ENCODE measurements around the gene GTF3C5. TPM values are rescaled to one million over a fixed set of nuclear protein-coding genes. Genes with fewer than 3 reads are reported as not detected.
"Not testable (repeated sequence)": the region's sequence is repeated elsewhere in the genome, so short reads cannot be mapped to it uniquely, and the experiment has no call there.

GTF3C5 gene
- total and polyA plus RNA-seq, 4 donors: 17.8 to 91.6 (median 39.2) TPM

- WGBS, 2 donors: 94% methylated on average over 30 of the region's 30 CpGs
- intact Hi-C loops (cut with DNase I): no loop called here
- no peaks in the 10 kb centered on the region for H3K36me3 ChIP-seq (ENCODE audit: control insufficient read depth in 1 of 2, insufficient read depth in 2 of 2, low read length in 1 of 2)
Measured at GRCh38 chr9:133064241-133065069, 33.7 kb downstream of the GTF3C5 start.

DNA sequence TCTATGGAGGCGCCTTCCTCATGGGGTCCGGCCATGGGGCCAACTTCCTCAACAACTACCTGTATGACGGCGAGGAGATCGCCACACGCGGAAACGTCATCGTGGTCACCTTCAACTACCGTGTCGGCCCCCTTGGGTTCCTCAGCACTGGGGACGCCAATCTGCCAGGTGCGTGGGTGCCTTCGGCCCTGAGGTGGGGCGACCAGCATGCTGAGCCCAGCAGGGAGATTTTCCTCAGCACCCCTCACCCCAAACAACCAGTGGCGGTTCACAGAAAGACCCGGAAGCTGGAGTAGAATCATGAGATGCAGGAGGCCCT lies 34.2 kb downstream of the GTF3C5 start:
- DNase-seq: no peak
- Histone ChIP-seq H3K27ac (ENCODE audit: low read depth in 1 of 2, low read length in 2 of 2) (no peak overlapping the region), H3K4me1 (ENCODE audit: control insufficient read depth in 1 of 2, insufficient read depth in 2 of 2, low read length in 2 of 2) (no peaks in the 10 kb centered on the region), H3K4me3 (ENCODE audit: low read length in 2 of 2) (no peak overlapping the region), H3K36me3 (ENCODE audit: control insufficient read depth in 1 of 2, insufficient read depth in 2 of 2, low read length in 1 of 2) (no peaks in the 10 kb centered on the region), H3K9me3 (ENCODE audit: control insufficient read depth, low read length) (no peaks in the 10 kb centered on the region), H3K27me3 (ENCODE audit: control insufficient read depth in 1 of 2, insufficient read depth in 2 of 2, low read length in 1 of 2) (no peaks in the 10 kb centered on the region)
- WGBS, 2 donors: 94 to 96% methylated on average over 17 of the region's 17 CpGs
- intact Hi-C loops (cut with DNase I): no loop called here
- no peak for ATAC-seq (ENCODE audit: low FRiP score)

More at GRCh38 chr9:133064241-133065069, 33.7 kb downstream of the GTF3C5 start:
- no peaks in the 10 kb centered on the region for H3K4me1 ChIP-seq (ENCODE audit: control insufficient read depth in 1 of 2, insufficient read depth in 2 of 2, low read length in 2 of 2)
- H3K27ac ChIP-seq (ENCODE audit: low read depth in 1 of 2, low read length in 2 of 2): no peak overlapping the region
- ATAC-seq (ENCODE audit: low FRiP score) (no peak), DNase-seq (peak in 1 of 2 donors; percentile 69)
- no peaks in the 10 kb centered on the region for H3K9me3 ChIP-seq (ENCODE audit: control insufficient read depth, low read length)
- H3K27me3 ChIP-seq (ENCODE audit: control insufficient read depth in 1 of 2, insufficient read depth in 2 of 2, low read length in 1 of 2): no peaks in the 10 kb centered on the region
- H3K4me3 ChIP-seq (ENCODE audit: low read length in 2 of 2): no peak overlapping the region

DNA sequence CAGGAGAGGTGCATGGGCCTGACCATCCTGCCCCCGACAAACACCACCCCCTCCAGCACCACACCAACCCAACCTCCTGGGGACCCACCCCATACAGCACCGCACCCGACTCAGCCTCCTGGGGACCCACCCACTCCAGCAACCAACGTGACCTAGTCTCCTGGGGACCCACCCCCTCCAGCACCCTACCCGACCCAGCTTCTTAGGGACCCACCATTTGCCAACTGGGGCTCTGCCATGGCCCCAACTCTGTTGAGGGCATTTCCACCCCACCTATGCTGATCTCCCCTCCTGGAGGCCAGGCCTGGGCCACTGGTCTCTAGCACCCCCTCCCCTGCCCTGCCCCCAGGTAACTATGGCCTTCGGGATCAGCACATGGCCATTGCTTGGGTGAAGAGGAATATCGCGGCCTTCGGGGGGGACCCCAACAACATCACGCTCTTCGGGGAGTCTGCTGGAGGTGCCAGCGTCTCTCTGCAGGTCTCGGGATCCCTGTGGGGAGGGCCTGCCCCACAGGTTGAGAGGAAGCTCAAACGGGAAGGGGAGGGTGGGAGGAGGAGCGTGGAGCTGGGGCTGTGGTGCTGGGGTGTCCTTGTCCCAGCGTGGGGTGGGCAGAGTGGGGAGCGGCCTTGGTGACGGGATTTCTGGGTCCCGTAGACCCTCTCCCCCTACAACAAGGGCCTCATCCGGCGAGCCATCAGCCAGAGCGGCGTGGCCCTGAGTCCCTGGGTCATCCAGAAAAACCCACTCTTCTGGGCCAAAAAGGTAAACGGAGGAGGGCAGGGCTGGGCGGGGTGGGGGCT lies 35.6 kb downstream of the GTF3C5 start:
- no peaks in the 10 kb centered on the region for H3K4me1 ChIP-seq (ENCODE audit: control insufficient read depth in 1 of 2, insufficient read depth in 2 of 2, low read length in 2 of 2)
- 94% methylated on average over 22 to 25 of the region's 25 CpGs for WGBS, 2 donors
- H3K9me3 ChIP-seq (ENCODE audit: control insufficient read depth, low read length): no peaks in the 10 kb centered on the region
- no peak overlapping the region for H3K4me3 ChIP-seq (ENCODE audit: low read length in 2 of 2)
- intact Hi-C loops (cut with DNase I): no loop called here
- ATAC-seq (ENCODE audit: low FRiP score): no peak
- peak in 1 of 2 donors; percentile 68 for DNase-seq
- no peak overlapping the region for H3K27ac ChIP-seq (ENCODE audit: low read depth in 1 of 2, low read length in 2 of 2)
- no peaks in the 10 kb centered on the region for H3K27me3 ChIP-seq (ENCODE audit: control insufficient read depth in 1 of 2, insufficient read depth in 2 of 2, low read length in 1 of 2)
- H3K36me3 ChIP-seq (ENCODE audit: control insufficient read depth in 1 of 2, insufficient read depth in 2 of 2, low read length in 1 of 2): no peaks in the 10 kb centered on the region

GRCh38 chr9:133067006-133067405 lies 36.2 kb downstream of the GTF3C5 start:
- WGBS, 2 donors: 91 to 92% methylated on average over 11 of the region's 11 CpGs
- H3K27me3 ChIP-seq (ENCODE audit: control insufficient read depth in 1 of 2, insufficient read depth in 2 of 2, low read length in 1 of 2): no peaks in the 10 kb centered on the region
- intact Hi-C loops (cut with DNase I): no loop called here
- H3K4me1 ChIP-seq (ENCODE audit: control insufficient read depth in 1 of 2, insufficient read depth in 2 of 2, low read length in 2 of 2): no peaks in the 10 kb centered on the region
- no peak overlapping the region for H3K27ac ChIP-seq (ENCODE audit: low read depth in 1 of 2, low read length in 2 of 2)
- H3K4me3 ChIP-seq (ENCODE audit: low read length in 2 of 2): no peak overlapping the region
- no peaks in the 10 kb centered on the region for H3K36me3 ChIP-seq (ENCODE audit: control insufficient read depth in 1 of 2, insufficient read depth in 2 of 2, low read length in 1 of 2)
- ATAC-seq (ENCODE audit: low FRiP score) (no peak), DNase-seq (peak in 1 of 2 donors; percentile 65)
- H3K9me3 ChIP-seq (ENCODE audit: control insufficient read depth, low read length): no peaks in the 10 kb centered on the region

DNA sequence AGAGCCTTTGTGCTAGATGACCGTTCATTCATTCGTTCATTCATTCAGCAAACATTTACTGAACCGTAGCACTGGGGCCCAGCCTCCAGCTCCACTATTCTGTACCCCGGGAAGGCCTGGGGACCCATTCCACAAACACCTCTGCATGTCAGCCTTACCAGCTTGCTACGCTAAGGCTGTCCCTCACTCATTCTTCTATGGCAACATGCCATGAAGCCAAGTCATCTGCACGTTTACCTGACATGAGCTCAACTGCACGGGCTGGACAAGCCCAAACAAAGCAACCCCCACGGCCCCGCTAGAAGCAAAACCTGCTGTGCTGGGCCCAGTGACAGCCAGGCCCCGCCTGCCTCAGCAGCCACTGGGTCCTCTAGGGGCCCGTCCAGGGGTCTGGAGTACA lies 37.0 kb downstream of the GTF3C5 start:
- Histone ChIP-seq H3K9me3 (ENCODE audit: control insufficient read depth, low read length) (no peaks in the 10 kb centered on the region), H3K4me3 (ENCODE audit: low read length in 2 of 2) (no peak overlapping the region), H3K27me3 (ENCODE audit: control insufficient read depth in 1 of 2, insufficient read depth in 2 of 2, low read length in 1 of 2) (no peaks in the 10 kb centered on the region), H3K36me3 (ENCODE audit: control insufficient read depth in 1 of 2, insufficient read depth in 2 of 2, low read length in 1 of 2) (no peaks in the 10 kb centered on the region), H3K27ac (ENCODE audit: low read depth in 1 of 2, low read length in 2 of 2) (no peak overlapping the region), H3K4me1 (ENCODE audit: control insufficient read depth in 1 of 2, insufficient read depth in 2 of 2, low read length in 2 of 2) (no peaks in the 10 kb centered on the region)
- DNase-seq (peak in 1 of 2 donors; percentile 23), ATAC-seq (ENCODE audit: low FRiP score) (no peak)
- intact Hi-C loops (cut with DNase I): no loop called here
- 81 to 82% methylated on average over 11 of the region's 11 CpGs for WGBS, 2 donors

DNA sequence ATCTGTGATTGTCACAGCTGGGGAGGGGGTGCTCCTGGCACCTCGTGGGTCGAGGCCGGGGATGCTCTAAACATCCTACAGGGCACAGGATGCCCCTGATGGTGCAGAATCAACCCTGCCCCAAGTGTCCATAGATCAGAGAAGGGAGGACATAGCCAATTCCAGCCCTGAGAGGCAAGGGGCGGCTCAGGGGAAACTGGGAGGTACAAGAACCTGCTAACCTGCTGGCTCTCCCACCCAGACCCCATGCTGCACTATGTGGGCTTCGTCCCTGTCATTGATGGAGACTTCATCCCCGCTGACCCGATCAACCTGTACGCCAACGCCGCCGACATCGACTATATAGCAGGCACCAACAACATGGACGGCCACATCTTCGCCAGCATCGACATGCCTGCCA lies 37.6 kb downstream of the GTF3C5 start:
- H3K36me3 ChIP-seq (ENCODE audit: control insufficient read depth in 1 of 2, insufficient read depth in 2 of 2, low read length in 1 of 2); intact Hi-C loops (cut with DNase I); H3K27me3 ChIP-seq (ENCODE audit: control insufficient read depth in 1 of 2, insufficient read depth in 2 of 2, low read length in 1 of 2); H3K27ac ChIP-seq (ENCODE audit: low read depth in 1 of 2, low read length in 2 of 2); H3K4me1 ChIP-seq (ENCODE audit: control insufficient read depth in 1 of 2, insufficient read depth in 2 of 2, low read length in 2 of 2); H3K9me3 ChIP-seq (ENCODE audit: control insufficient read depth, low read length); H3K4me3 ChIP-seq (ENCODE audit: low read length in 2 of 2): not testable (repeated sequence)
- DNase-seq (peak in 1 of 2 donors; percentile 62), ATAC-seq (ENCODE audit: low FRiP score) (peak; percentile 26)
- 87 to 100% methylated on average over 1 to 3 of the region's 15 CpGs for WGBS, 2 donors

DNA sequence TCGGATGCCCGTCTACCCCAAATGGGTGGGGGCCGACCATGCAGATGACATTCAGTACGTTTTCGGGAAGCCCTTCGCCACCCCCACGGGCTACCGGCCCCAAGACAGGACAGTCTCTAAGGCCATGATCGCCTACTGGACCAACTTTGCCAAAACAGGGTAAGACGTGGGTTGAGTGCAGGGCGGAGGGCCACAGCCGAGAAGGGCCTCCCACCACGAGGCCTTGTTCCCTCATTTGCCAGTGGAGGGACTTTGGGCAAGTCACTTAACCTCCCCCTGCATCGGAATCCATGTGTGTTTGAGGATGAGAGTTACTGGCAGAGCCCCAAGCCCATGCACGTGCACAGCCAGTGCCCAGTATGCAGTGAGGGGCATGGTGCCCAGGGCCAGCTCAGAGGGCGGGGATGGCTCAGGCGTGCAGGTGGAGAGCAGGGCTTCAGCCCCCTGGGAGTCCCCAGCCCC lies 39.7 kb downstream of the GTF3C5 start:
- H3K27me3 ChIP-seq (ENCODE audit: control insufficient read depth in 1 of 2, insufficient read depth in 2 of 2, low read length in 1 of 2); H3K9me3 ChIP-seq (ENCODE audit: control insufficient read depth, low read length); H3K36me3 ChIP-seq (ENCODE audit: control insufficient read depth in 1 of 2, insufficient read depth in 2 of 2, low read length in 1 of 2); H3K4me3 ChIP-seq (ENCODE audit: low read length in 2 of 2); ATAC-seq (ENCODE audit: low FRiP score); H3K27ac ChIP-seq (ENCODE audit: low read depth in 1 of 2, low read length in 2 of 2); intact Hi-C loops (cut with DNase I); H3K4me1 ChIP-seq (ENCODE audit: control insufficient read depth in 1 of 2, insufficient read depth in 2 of 2, low read length in 2 of 2): not testable (repeated sequence)
- 88 to 91% methylated on average over 17 of the region's 17 CpGs for WGBS, 2 donors
- DNase-seq: peak in 1 of 2 donors; percentile 57

- H3K4me1 ChIP-seq (ENCODE audit: control insufficient read depth in 1 of 2, insufficient read depth in 2 of 2, low read length in 2 of 2); ATAC-seq (ENCODE audit: low FRiP score); intact Hi-C loops (cut with DNase I); H3K4me3 ChIP-seq (ENCODE audit: low read length in 2 of 2); H3K36me3 ChIP-seq (ENCODE audit: control insufficient read depth in 1 of 2, insufficient read depth in 2 of 2, low read length in 1 of 2); H3K9me3 ChIP-seq (ENCODE audit: control insufficient read depth, low read length); H3K27ac ChIP-seq (ENCODE audit: low read depth in 1 of 2, low read length in 2 of 2); H3K27me3 ChIP-seq (ENCODE audit: control insufficient read depth in 1 of 2, insufficient read depth in 2 of 2, low read length in 1 of 2); DNase-seq: not testable (repeated sequence)
- 92 to 95% methylated on average over 8 to 24 of the region's 31 CpGs for WGBS, 2 donors
Measured at GRCh38 chr9:133070985-133071384, 40.2 kb downstream of the GTF3C5 start.
